Measurements from ENCODE around the gene TLCD4.

TLCD4 gene

GRCh38 chr1:95076034-95076433, 41.1 kb upstream of the TLCD4 start:
- no peaks in the 10 kb centered on the region for H3K9me3 ChIP-seq (ENCODE audit: control insufficient read depth, low read length)
- H3K79me2 ChIP-seq: no peaks in the 10 kb centered on the region
- H3K4me1 ChIP-seq: no peaks in the 10 kb centered on the region
- H3K4me3 ChIP-seq (ENCODE audit: low read depth, low read length): no peak overlapping the region
- H3K9ac ChIP-seq: no peak overlapping the region
- no peaks in the 10 kb centered on the region for H3K27me3 ChIP-seq (ENCODE audit: control insufficient read depth, insufficient read depth, low read length)
- no peak overlapping the region for H2AFZ ChIP-seq
- no peak for TF ChIP-seq CTCF (IDR thresholded peaks at IDR 0.05)
- no peak overlapping the region for H3K27ac ChIP-seq
- no peaks in the 10 kb centered on the region for H3K36me3 ChIP-seq (ENCODE audit: control insufficient read depth, insufficient read depth, low read length)
- no peak overlapping the region for H3K4me2 ChIP-seq (ENCODE audit: low read length)

- H3K27me3 ChIP-seq (ENCODE audit: control insufficient read depth, insufficient read depth, low read length): no peaks in the 10 kb centered on the region
- H3K79me2 ChIP-seq: no peaks in the 10 kb centered on the region
- H3K9me3 ChIP-seq (ENCODE audit: control insufficient read depth, low read length): no peaks in the 10 kb centered on the region
- no peak overlapping the region for H3K27ac ChIP-seq
- no peaks in the 10 kb centered on the region for H3K36me3 ChIP-seq (ENCODE audit: control insufficient read depth, insufficient read depth, low read length)
- no peaks in the 10 kb centered on the region for H3K4me1 ChIP-seq
- H2AFZ ChIP-seq: no peak overlapping the region
- TF ChIP-seq CTCF (IDR thresholded peaks at IDR 0.05): no peak
- H3K4me3 ChIP-seq (ENCODE audit: low read depth, low read length): no peak overlapping the region
- no peak overlapping the region for H3K4me2 ChIP-seq (ENCODE audit: low read length)
- no peak overlapping the region for H3K9ac ChIP-seq
Measured at GRCh38 chr1:95080446-95080845, 36.7 kb upstream of the TLCD4 start.

GRCh38 chr1:95080879-95081278, 36.3 kb upstream of the TLCD4 start:
- H3K27me3 ChIP-seq (ENCODE audit: control insufficient read depth, insufficient read depth, low read length): no peaks in the 10 kb centered on the region
- H3K4me1 ChIP-seq: no peaks in the 10 kb centered on the region
- no peak overlapping the region for H3K4me2 ChIP-seq (ENCODE audit: low read length)
- H3K27ac ChIP-seq: no peak overlapping the region
- H3K79me2 ChIP-seq: no peaks in the 10 kb centered on the region
- no peak for TF ChIP-seq CTCF (IDR thresholded peaks at IDR 0.05)
- no peak overlapping the region for H3K9ac ChIP-seq
- no peaks in the 10 kb centered on the region for H3K9me3 ChIP-seq (ENCODE audit: control insufficient read depth, low read length)
- H3K4me3 ChIP-seq (ENCODE audit: low read depth, low read length): no peak overlapping the region
- no peak overlapping the region for H2AFZ ChIP-seq
- H3K36me3 ChIP-seq (ENCODE audit: control insufficient read depth, insufficient read depth, low read length): no peaks in the 10 kb centered on the region

GRCh38 chr1:95084317-95085176, 32.6 kb upstream of the TLCD4 start:
- Histone ChIP-seq H3K36me3 (ENCODE audit: control insufficient read depth, insufficient read depth, low read length) (no peaks in the 10 kb centered on the region), H3K27ac (no peak overlapping the region)
- peak; percentile 45 for TF ChIP-seq CTCF (IDR thresholded peaks at IDR 0.05)

GRCh38 chr1:95085376-95085775, 31.8 kb upstream of the TLCD4 start:
- Histone ChIP-seq H2AFZ (no peak overlapping the region), H3K4me1 (no peaks in the 10 kb centered on the region), H3K4me2 (ENCODE audit: low read length) (no peak overlapping the region), H3K9me3 (ENCODE audit: control insufficient read depth, low read length) (no peaks in the 10 kb centered on the region), H3K4me3 (ENCODE audit: low read depth, low read length) (no peak overlapping the region), H3K27me3 (ENCODE audit: control insufficient read depth, insufficient read depth, low read length) (no peaks in the 10 kb centered on the region), H3K79me2 (no peaks in the 10 kb centered on the region), H3K36me3 (ENCODE audit: control insufficient read depth, insufficient read depth, low read length) (no peaks in the 10 kb centered on the region), H3K9ac (no peak overlapping the region), H3K27ac (no peak overlapping the region)
- TF ChIP-seq CTCF (IDR thresholded peaks at IDR 0.05): no peak

More at GRCh38 chr1:95084317-95085176, 32.6 kb upstream of the TLCD4 start:
- H3K4me2 ChIP-seq (ENCODE audit: low read length): no peak overlapping the region
- no peaks in the 10 kb centered on the region for H3K79me2 ChIP-seq
- H3K4me1 ChIP-seq: no peaks in the 10 kb centered on the region
- H2AFZ ChIP-seq: no peak overlapping the region
- H3K4me3 ChIP-seq (ENCODE audit: low read depth, low read length): no peak overlapping the region
- no peak overlapping the region for H3K9ac ChIP-seq
- H3K9me3 ChIP-seq (ENCODE audit: control insufficient read depth, low read length): no peaks in the 10 kb centered on the region
- no peaks in the 10 kb centered on the region for H3K27me3 ChIP-seq (ENCODE audit: control insufficient read depth, insufficient read depth, low read length)

Data from parathyroid adenoma (tissue), 2 donors.